GM12878 (cell line): ENCODE measurements around the gene ATP6V0A1. TPM values are rescaled to one million over a fixed set of nuclear protein-coding genes. Genes with fewer than 3 reads are reported as not detected.
"Not testable (repeated sequence)": the region's sequence is repeated elsewhere in the genome, so short reads cannot be mapped to it uniquely, and the experiment has no call there.

ENCODE experiments used
- ATAC-seq: fragments of 200-7000 bp; cut with Tn5 transposase; 3 replicates; pipeline ENCODE4 v1.9.1; 2020; ENCODE audit warnings: mild to moderate bottlenecking, moderate library complexity
- BruUV-seq: library from RNA; stranded (reverse); fragments of 400-500 nt; replicated peaks from 2 replicates; lab custom pipeline; 2021; lab: Mats Ljungman, UMichigan
- CTCF ChIA-PET: fragments of 300-600 bp; sonication (Branson Sonifier 250); formaldehyde crosslinking; extraction: SDS; loops from one replicate; lab custom pipeline; 2021; ENCODE audit warnings: inconsistent platforms; lab: Yijun Ruan, JAX
- POLR2A ChIA-PET: fragments of 350-600 bp; formaldehyde crosslinking; extraction: SDS; loops from one replicate; lab custom pipeline; 2021; ENCODE audit warnings: inconsistent platforms; lab: Charles Lee
- RAD21 ChIA-PET: fragments of 300-600 bp; sonication (Branson Sonifier 250); formaldehyde crosslinking; loops from one replicate; lab custom pipeline; 2023; ENCODE audit warnings: antibody characterized with exemption; ENCODE audit not compliant: unreplicated experiment; lab: Charles Lee
- SMC1A ChIA-PET: fragments of 300-600 bp; sonication (Branson Sonifier 250); formaldehyde crosslinking; loops from one replicate; lab custom pipeline; 2023; ENCODE audit not compliant: unreplicated experiment, uncharacterized antibody; lab: Charles Lee
- DNase-seq: peaks from one replicate; pipeline ENCODE4 v3.0.0-alpha.2; 2011; ENCODE audit warnings: low read depth, low spot score
- FAIRE-seq: peaks from 3 replicates; lab custom pipeline; 2011; peaks lifted over from hg19 to GRCh38; lab: Jason Lieb, UNC
- H2AFZ ChIP-seq: 2 replicates; pipeline ENCODE4 v1.6.0; 2011; ENCODE audit warnings: low read depth, low read length, control low read depth; ENCODE audit not compliant: control insufficient read depth
- H3K27ac ChIP-seq: 2 replicates; pipeline ENCODE4 v1.5.1; 2011; ENCODE audit warnings: control low read depth; ENCODE audit not compliant: control insufficient read depth, insufficient read depth
- H3K27me3 ChIP-seq, 2 experiments: replicated peaks in 1 of 2; 2 replicates each; pipeline versions ENCODE4 v1.6.0 to v1.6.1; 2011; ENCODE audit warnings: low read length in 1 of 2; ENCODE audit not compliant: control insufficient read depth in 2 of 2, insufficient read depth in 2 of 2
- H3K36me3 ChIP-seq, 2 experiments: 2 replicates each; pipeline ENCODE4 v1.5.1; 2011; ENCODE audit warnings: low read length in 1 of 2; ENCODE audit not compliant: control insufficient read depth in 2 of 2, insufficient read depth in 2 of 2
- H3K4me1 ChIP-seq: 2 replicates; pipeline ENCODE4 v1.6.1; 2011; ENCODE audit warnings: mild to moderate bottlenecking, low read length, moderate library complexity, mixed read lengths; ENCODE audit not compliant: control insufficient read depth, insufficient read depth
- H3K4me2 ChIP-seq: 2 replicates; pipeline ENCODE4 v1.6.0; 2011; ENCODE audit warnings: control low read depth; ENCODE audit not compliant: control insufficient read depth, insufficient read depth
- H3K4me3 ChIP-seq: fragments of 200-600 bp; sonication (generic); 2 replicates; pipeline ENCODE4 v1.5.1; 2016
- H3K79me2 ChIP-seq: 2 replicates; pipeline ENCODE4 v1.6.0; 2011; ENCODE audit warnings: low read length; ENCODE audit not compliant: control insufficient read depth, insufficient read depth
- H3K9ac ChIP-seq: 2 replicates; pipeline ENCODE4 v1.8.0; 2011; ENCODE audit warnings: low read length, control low read depth, mixed read lengths; ENCODE audit not compliant: control insufficient read depth, insufficient read depth
- H3K9me3 ChIP-seq: replicated peaks from 3 replicates; pipeline ENCODE4 v1.5.1; 2011; ENCODE audit warnings: mild to moderate bottlenecking, low read length; ENCODE audit not compliant: control insufficient read depth, insufficient read depth
- H4K20me1 ChIP-seq: 2 replicates; pipeline ENCODE4 v1.6.0; 2011; ENCODE audit not compliant: control insufficient read depth, insufficient read depth
- WGBS: methylation state at CpG from one replicate; pipeline ENCODE4 v1.1.6; 2016; ENCODE audit warnings: low lambda C conversion rate; ENCODE audit not compliant: insufficient replicate concordance, insufficient coverage; ENCODE audit errors: missing lambda C conversion rate; 5-methylcytosine and 5-hydroxymethylcytosine counted together
- in situ Hi-C: fragments of 300-500 bp; cut with MboI; formaldehyde crosslinking; loops from 9 replicates; pipeline ENCODE4 v1.14.3; 2018; ENCODE audit warnings: mixed read lengths
- intact Hi-C: fragments of 100-400 bp; cut with micrococcal nuclease; formaldehyde crosslinking; loops from one replicate; pipeline ENCODE4 v1.14.2; 2022; ENCODE audit not compliant: unreplicated experiment
- polyA plus RNA-seq, 11 experiments: library from polyadenylated mRNA; depleted of rRNA in 4 of 11; unstranded in 6 of 11; stranded (reverse) in 5 of 11; fragments of >200 nt; fragmentation: Nextera tagmentation in 4 of 11; fragmentation: Illumina TruSeq in 1 of 11; extraction: Ambion mirVana in 4 of 11; extraction: Trizol in 1 of 11; gene quantifications; 1 replicate in 1 of 11; 2 replicates in 10 of 11; pipeline versions ENCODE4 v1.2.1 to v1.2.3, GENCODE V29; 2011 to 2016; ENCODE audit warnings: inconsistent platforms in 2 of 11, missing spikeins in 2 of 11, low read depth in 1 of 11
- total RNA-seq, 4 experiments: library from RNA; depleted of rRNA in 3 of 4; stranded (reverse); fragments of >200 nt in 3 of 4; fragmentation: Illumina TruSeq in 1 of 4; extraction: Trizol in 1 of 4; gene quantifications; 2 replicates each; pipeline versions ENCODE4 v1.2.1 to v1.2.3, GENCODE V29; 2013 to 2021

Gene ATP6V0A1
- total and polyA plus RNA-seq, 10 of the 15 experiments (the other 5 are each of a cell fraction or from before 2014, with no cell fraction given), result 3.0 to 76.6 (median 30.9) TPM

- H3K27me3 ChIP-seq, RAD21 ChIA-PET, H2AFZ ChIP-seq, H3K79me2 ChIP-seq, H4K20me1 ChIP-seq, BruUV-seq, H3K9me3 ChIP-seq, FAIRE-seq, H3K36me3 ChIP-seq, CTCF ChIA-PET, H3K4me3 ChIP-seq, H3K9ac ChIP-seq, H3K4me2 ChIP-seq, ATAC-seq, H3K27ac ChIP-seq, POLR2A ChIA-PET, H3K4me1 ChIP-seq, intact Hi-C loops, in situ Hi-C loops, SMC1A ChIA-PET, DNase-seq: not testable (repeated sequence)
- WGBS, result 86% methylated on average over 19 of the region's 27 CpGs
Observed at GRCh38 chr17:42449176-42449575, 9.5 kb upstream of the ATP6V0A1 start.

GRCh38 chr17:42449838-42450237 lies 8.8 kb upstream of the ATP6V0A1 start:
- BruUV-seq, H3K4me3 ChIP-seq, ATAC-seq, H3K36me3 ChIP-seq, in situ Hi-C loops, FAIRE-seq, CTCF ChIA-PET, H4K20me1 ChIP-seq, intact Hi-C loops, H3K9me3 ChIP-seq, H3K4me2 ChIP-seq, H3K27ac ChIP-seq, SMC1A ChIA-PET, H3K79me2 ChIP-seq, H3K9ac ChIP-seq, DNase-seq, RAD21 ChIA-PET, H2AFZ ChIP-seq, H3K27me3 ChIP-seq: not testable (repeated sequence)
- no CpG with 5 or more reads among the region's 2 CpGs for WGBS
- peaks cover 11% of the 10 kb centered on the region for H3K4me1 ChIP-seq
- POLR2A ChIA-PET, result interaction anchor here (0.7 kb wide), 1 partner anchor 80 kb away, joined by 3 read pairs; no protein-coding TSS in a partner anchor

- H3K27me3 ChIP-seq, ATAC-seq, intact Hi-C loops, H3K36me3 ChIP-seq, in situ Hi-C loops, RAD21 ChIA-PET, BruUV-seq, H2AFZ ChIP-seq, H3K4me2 ChIP-seq, H4K20me1 ChIP-seq, H3K4me3 ChIP-seq, DNase-seq, H3K9me3 ChIP-seq, H3K79me2 ChIP-seq, H3K27ac ChIP-seq, FAIRE-seq, H3K9ac ChIP-seq: not testable (repeated sequence)
- SMC1A ChIA-PET, result interaction anchor here (3.7 kb wide), 1 partner anchor 10 kb away, joined by 22 read pairs; no protein-coding TSS in a partner anchor
- CTCF ChIA-PET, result interaction anchor here (1.1 to 2.0 kb wide), 2 partner anchors 10 to 55 kb away, joined by 3 to 8 read pairs; no protein-coding TSS in a partner anchor
- peaks cover 17% of the 10 kb centered on the region for H3K4me1 ChIP-seq
- 60% methylated on average over 5 of the region's 5 CpGs for WGBS
- POLR2A ChIA-PET, result interaction anchor here (0.7 kb wide), 1 partner anchor 70 kb away, joined by 4 read pairs; no protein-coding TSS in a partner anchor
Observed at GRCh38 chr17:42451270-42451669, 7.4 kb upstream of the ATP6V0A1 start.
